GM19463 (cell line): Measurements from ENCODE around the gene CHERP.

Experiments
- ATAC-seq: cut with Tn5 transposase; IDR thresholded peaks from one replicate; pipeline ENCODE4 v1.9.1; 2021; ENCODE audit warnings: mild to moderate bottlenecking, moderate library complexity; ENCODE audit not compliant: unreplicated experiment

Gene CHERP, protein sequence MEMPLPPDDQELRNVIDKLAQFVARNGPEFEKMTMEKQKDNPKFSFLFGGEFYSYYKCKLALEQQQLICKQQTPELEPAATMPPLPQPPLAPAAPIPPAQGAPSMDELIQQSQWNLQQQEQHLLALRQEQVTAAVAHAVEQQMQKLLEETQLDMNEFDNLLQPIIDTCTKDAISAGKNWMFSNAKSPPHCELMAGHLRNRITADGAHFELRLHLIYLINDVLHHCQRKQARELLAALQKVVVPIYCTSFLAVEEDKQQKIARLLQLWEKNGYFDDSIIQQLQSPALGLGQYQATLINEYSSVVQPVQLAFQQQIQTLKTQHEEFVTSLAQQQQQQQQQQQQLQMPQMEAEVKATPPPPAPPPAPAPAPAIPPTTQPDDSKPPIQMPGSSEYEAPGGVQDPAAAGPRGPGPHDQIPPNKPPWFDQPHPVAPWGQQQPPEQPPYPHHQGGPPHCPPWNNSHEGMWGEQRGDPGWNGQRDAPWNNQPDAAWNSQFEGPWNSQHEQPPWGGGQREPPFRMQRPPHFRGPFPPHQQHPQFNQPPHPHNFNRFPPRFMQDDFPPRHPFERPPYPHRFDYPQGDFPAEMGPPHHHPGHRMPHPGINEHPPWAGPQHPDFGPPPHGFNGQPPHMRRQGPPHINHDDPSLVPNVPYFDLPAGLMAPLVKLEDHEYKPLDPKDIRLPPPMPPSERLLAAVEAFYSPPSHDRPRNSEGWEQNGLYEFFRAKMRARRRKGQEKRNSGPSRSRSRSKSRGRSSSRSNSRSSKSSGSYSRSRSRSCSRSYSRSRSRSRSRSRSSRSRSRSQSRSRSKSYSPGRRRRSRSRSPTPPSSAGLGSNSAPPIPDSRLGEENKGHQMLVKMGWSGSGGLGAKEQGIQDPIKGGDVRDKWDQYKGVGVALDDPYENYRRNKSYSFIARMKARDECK

DNA sequence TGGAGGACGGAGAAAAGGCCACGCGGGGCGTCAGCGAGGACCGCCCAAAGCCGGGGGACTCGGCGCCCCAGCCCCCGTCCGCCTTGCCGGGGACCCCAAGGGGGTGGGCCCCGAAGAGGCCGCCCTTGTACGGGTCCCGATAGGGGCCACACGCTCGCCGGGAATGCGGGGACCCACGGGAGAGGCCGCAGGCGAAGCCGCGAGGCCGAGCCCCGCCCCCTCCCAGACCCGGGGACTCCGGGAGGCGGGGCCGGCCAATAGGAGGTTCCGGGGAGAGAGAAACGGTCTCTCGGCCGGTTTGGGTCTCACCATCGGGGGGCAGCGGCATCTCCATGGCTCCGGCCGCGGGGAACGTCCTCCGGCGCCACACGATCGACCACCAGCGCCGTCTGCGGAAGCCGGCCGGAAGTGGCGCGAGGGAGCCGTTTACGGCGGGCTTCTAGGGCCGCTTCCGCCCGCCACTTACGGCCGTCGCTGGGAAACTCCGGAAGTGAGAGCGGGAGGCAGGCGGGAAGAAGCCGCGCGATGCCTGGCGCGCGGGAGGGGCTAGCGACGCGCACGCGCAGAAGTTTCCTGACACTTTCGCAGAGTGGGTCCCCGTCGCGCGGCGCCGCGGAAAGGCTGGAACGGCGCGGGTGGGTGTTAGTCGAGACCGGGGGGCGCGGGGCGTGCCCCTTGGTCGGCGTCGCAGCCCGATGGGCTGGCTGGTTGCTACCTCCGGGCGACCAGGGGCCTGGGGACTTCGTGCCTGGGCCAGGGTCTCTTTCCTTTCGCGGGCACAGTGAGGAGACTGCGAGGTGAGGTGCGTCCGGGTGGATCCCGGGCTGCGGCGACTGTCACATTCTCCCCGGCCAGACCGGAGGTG is at the start of gene CHERP:
Gene CHERP (minus strand): TSS at position 393 of the 865 bp plus-strand sequence. CDS start 59 bp downstream, at position 334.
- ATAC-seq = peak; percentile 84

DNA sequence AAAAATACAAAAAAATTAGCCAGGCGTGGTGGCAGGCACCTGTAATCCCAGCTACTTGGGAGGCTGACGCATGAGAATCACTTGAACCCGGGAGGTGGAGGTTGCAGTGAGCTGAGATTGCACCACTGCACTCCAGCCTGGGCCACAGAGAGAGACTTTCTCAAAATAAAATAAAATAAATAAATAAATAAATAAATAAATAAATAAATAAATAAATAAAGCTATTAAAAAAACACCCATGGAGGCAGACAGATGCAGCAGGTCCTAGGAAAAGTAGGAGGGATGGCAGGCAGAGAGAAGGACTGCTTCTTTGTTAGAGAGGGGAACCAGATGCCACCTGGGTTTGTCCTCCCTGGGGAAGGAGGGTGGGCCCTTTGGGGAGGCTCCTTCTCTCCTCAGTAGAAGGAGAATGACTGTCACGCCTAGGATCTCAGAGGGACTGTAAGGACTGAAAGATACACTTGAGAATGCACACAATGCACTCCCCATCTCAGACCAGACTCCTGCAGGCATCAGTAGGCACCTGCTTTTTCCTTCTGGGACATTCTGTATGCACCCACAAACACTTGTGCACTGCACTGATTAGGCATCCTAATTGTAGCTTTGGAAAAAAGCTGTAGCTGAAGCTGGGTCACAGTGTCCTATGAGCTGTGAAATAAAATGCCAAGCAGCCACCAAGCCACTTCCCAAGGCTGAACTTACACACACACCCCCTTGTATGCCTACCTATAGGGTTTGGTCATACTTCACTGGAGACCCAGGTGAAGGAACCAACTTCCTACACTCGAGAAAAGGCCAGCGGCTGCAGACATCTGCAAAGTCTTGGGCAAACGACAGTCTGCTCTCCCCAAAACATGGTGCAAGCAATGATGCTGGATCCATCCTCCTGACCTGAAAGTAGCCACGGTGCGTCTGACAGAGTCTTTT is 48.9 kb upstream of the CHERP start:
- ATAC-seq = no peak

DNA sequence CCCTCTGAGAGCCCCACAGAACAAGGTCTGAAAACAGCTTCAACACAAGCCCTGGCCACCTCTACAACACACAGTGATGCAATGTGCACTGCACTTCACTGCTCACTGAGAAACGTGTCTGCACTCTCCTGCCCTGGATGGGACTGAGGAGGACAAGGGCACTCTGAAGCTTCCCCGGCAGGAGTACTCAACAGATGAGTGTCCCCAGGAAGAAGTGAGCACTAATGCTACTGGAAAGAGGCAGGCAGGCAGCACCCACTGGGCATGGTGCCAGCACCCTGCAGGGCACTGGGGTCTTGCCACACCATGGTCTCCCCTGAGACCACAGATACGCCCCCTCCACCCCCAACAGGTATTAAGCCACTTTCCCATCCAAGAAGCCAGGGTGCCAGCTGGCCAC is 47.7 kb upstream of the CHERP start:
- ATAC-seq = no peak

DNA sequence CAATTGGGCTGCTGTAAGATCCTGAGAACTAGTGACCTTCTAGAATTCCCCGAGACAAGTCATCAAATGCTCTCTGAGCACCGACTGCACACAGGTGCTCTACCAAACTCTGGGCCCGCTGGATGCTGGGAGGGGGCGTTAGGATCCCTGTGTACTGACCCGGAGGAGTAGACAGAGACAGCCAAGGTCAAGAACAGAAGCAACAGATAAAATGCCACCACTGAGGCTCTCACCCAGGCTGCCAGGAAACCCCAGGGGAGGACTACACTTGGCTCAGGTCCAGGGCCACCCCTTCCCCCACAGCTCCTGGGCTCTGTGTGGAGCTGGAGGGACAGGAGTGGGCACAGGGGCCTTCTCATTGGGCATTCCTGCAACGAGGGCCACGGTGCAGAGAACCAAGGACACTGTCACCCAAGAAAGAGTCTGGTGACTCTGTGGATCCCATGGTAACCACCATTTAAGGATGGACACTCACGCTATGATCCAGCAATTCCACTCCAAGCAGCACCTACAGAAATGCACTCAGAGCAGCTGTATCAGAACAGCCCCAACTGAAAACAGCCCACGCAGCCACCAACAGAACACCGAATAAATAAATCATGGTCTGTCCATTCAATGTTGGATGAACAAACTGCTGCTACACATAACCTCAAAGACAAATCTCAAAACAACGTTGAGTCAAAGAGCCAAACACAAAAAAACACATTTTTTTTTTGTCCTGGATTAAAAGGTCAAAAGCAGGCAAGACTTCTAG is 46.8 kb upstream of the CHERP start:
- peak; percentile 1 for ATAC-seq

DNA sequence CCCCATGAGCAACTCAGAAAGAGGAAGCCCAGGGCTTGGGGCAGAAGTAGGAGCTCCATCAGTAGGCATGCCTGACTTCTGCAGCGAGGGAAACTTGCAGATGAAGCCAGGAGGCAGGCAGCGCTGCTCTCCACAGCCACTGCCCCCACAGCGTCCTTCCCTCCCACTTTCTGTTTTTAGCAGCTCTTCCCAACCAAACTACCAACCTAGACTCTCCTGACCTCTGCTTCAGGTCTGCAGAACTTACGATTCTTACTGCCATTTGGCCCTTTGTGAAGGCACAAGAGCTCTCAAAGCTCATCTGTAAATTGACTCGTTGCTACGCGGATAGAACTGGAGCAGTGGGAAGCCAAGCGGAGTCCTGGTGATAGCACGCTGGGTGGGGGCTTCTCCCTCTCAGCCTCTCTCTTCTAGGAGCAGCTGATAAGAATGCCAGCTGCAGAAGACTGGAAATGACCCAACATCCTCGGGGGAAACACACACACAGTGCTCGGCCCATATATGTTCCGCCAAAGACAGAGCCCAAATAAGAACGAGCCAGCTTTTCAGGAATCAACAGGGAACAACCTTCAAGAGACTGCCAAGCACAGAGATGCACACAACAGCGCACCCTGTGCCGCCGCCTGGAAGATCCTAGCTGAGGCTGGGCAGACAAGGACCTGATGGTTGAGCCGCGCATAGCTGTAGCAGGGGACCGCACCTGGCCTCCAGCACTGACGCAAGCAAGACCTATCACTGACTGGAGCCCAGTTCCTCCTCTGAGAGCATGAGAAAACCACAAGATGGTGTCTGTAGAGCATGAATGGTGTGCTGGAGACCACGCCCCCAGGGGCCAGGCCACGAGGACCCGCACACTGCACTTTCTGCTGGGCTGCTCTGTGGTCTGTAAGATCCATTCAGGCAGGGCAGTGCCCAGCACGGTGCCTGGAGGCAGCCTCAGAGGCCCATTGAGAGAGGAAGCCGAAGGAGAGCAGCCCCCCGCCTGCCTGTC is 45.9 kb upstream of the CHERP start:
- ATAC-seq = peak; percentile 46

DNA sequence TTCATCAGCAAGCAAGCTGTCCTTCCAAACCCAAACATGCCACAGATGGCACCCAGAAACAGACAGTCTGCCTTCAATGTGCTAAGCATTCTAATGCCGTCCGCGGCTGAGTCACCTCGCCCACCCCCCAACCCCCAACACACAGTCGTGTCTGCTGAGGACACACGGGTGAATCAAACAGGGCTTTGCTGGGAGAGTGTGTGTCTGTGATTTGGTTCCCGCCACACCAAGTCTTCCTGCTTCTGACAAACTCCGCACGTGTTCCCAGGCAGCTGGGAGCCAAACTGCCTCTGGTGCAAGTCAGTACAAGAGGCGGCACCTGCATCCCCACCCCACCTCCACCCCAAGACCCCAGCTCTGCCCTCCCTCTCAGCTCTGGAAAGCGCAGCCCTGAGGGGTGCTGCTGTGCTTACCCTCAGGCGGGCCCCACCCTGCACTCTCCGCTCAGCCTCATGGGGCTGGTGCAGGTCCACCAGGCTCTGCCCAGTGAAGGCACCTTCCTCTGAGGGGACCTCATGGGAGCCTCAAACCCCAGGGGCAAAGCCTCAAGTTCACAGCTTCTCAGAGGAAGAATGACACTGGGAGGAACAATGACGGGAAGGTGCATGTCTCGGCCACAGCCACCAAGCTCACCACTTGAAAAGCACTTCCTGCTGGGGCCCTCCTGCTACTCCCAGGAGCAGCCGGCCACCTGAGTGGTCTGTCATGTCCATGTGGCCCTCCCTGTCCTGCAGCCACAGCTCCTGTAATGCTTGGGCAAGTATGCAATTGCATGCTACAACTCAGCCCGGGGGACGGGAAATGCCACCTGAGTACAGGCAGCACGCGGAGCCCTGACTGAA is 45.0 kb upstream of the CHERP start:
- ATAC-seq = no peak

DNA sequence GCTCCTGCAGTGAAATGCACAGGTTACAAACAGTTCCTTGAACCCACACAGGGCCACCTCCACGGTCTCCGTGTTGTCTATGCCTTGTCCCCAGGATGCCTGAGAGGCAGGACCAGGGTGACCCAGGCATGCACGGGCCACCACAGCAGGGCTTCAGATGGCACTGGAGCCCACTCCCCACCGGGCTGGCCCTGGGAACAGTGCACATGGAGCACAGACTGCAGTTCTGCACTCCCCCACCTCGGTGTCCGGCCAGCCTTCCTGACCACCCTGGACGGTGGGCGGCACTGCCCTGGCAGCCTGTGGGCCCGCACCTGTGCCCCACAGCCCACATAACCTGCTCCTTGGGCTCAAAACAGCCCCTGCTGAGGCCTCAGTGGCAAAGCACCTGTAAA is 44.2 kb upstream of the CHERP start:
- ATAC-seq = no peak

DNA sequence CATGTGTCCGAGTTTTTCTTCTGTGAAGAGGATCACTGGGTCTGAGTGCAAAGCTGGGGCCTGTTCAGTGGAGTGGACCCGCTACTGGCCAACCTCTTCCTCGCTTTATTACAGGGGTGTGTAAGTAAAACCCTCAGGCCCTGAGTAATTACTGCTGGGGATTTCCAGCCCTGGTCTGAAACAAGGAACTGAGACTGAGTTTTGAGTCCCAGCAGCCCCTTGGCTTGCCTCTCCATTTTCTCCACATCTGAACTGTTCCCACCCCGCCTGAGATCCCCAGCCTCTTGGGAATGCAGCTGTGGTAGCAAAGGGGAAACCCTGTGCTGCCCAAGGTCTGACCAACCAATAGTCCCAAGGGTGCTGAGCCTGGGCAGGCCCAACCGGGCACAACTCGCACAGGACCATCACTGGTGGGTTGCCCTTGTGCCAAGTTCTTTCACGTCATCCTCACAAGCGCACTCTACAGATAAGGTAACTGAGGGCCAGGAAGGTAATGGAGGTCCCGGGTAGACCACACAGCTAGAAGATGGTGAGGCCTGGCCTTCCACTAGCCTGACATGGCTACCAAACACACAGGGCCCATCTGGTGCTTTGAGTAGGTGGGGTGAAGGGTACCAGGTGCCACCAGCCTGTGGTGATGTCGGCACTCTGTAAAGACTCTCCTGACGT is 43.7 kb upstream of the CHERP start:
- peak; percentile 30 for ATAC-seq

DNA sequence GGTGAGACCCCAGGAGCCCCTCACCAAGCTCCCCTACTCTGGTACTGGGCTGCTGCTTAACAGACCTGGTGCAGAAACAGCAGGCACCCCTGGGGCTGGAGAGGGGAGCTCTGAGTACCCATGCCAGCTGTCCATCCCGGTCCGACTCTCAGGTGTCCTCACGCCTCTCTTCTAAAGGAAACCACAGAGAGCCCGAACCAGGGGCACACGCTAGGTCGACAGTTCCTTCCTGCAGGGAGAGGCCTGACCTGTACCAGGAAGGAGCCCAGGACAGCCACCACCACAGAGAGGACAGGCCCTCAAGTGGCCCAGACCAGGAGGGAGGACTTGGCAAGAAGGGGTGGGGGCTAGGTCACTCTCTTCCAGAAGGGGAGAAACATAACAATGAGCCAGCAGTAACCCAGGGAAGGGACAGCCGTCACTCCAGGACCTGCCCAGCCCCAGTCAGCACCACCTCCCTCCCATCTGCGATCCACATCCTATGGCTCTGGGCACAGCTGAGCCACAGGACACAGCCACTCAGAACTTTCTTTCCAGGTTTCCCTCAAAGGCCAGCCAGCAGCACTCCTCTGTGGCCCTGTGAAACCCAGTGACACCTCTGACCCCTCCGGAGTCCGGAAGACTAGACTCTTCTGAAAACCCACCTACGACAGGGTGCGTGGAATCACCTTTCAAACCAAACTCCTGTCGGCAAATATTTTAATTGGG is 43.0 kb upstream of the CHERP start:
- ATAC-seq = no peak

DNA sequence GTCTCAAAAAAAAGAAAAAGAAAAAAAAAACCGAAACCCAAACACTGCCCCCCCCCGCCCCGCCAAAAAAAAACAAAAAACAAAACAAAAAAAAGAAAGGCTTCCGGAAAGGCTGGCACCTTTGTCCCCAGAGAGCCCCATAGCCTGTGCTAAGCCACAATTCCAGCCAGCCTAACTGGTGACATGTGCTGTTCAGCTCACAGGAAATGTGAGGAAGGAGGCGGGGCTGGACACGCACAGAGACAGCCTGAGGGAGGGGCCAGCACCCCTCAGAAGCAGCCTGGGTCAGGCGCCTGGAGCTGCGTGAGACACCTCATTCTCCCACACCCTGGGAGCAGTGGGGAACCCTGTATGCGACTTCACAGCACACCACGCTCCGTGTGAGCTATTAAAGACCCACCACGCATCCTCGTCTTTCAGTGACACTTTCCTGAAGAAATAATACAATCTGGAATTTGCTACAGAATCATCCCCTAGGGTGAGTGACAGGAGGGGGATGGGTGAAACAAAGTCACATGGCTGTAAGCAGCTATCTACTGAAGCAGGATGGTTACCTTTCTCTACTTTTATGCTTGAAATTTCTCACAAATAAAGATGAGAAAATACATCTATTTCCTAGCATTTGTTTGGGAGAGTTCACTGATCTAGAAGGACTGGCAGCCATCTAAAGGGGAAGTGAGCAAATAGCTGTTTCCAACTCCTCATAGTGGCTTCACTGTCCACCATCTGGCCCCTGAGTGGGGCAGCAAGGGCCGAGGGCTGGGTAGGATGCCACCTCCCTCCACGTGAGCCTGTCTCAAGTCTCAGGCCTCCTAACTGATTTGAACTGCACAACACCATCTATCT is 42.2 kb upstream of the CHERP start:
- ATAC-seq = peak; percentile 58

DNA sequence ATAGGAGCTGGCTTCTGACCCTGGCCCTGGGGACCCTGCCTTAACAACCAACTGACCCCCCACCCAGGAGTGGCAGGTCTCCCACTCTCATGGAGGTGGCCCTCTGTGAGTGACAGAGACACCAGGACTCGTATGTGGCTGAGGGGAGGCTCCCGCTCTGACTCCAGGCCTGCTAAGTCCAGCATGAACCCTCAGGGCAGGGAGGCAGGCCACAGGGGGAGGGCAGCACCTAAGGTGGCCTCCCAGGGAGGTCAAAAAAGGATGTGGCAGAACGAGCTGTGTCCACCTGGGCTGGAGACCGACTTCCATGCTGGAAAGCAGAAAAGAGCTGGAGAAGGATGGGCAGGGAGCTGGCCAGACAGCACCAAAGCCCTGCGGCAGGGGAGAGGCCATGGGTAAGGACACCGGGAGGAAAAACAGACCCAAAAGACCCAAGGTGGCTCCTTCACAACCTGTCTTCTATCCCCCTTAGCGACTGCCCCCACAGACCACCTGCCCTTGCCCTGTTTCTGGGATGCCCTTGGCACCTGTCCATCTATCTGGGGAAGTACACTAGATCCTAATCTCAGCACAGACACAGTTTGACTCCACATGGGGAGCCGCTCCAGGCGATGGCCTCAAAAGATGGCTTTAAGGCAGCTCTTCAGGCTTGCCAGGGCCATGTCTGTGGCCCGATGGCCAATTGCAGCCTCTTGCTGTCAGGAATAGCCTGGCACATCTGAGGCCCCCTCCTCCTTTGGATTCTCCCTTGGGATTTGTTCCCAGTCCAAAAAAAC is 40.4 kb upstream of the CHERP start:
- no peak for ATAC-seq

DNA sequence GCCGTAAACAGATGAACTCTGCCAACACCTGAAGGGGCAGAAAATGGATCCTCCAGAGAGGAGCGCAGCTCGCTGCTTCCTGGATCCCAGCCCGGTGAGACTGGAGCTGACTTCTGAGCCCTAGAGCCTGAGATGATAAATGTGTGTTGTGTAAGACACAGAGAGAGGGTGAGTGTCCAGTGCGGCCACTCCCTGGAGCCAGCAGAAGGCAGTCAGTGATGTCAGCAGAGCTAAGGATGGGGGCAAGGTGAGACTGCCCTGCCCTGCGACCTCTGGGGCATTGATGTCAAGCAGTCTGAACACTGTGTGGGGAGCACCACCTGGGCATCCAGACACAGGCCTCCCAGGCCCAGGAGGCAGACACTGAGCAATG is 39.7 kb upstream of the CHERP start:
- ATAC-seq = no peak

DNA sequence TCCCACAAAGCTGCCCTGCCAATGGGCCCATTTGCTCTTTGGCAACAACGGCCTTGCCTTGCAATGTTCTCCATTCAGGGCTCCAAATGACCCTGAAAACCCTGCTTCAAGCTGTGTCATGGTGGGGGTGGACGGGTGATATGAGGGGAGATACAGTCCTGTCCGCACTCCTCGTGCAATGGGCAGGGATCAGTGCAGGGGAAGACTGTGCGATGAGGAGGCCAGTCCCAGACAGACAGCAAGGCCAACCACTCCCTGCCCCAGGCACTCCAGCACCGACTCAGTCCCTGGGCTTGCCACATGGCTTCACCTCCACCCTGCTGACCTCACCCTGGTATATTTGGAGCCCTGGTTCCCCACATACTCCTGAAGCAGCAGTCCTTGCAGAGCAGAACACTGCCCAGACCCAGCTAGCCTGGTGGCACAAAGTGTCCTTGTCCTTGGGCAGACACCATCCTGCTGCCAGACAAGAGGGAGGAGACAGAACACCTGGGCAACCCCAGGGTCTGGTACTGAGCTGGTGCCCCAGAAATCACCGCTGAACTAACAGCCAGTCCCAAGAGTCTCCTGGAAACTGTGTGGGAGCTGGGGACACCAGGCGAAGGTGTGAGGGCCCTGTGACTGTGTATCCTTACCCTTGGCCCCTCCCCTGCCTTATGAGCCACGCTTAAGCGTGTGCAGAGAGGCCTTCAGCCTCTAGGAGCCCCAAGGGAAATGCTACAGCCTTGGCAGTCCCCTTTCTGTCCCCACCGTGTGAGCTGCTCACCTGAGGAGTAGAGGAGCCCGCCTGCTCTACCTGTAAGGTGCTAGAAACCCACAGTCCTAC is 39.1 kb upstream of the CHERP start:
- ATAC-seq = no peak
